Endothelial cell of umbilical vein (primary cell): ENCODE results near the gene SLC5A2. TPM values are rescaled to one million over a fixed set of nuclear protein-coding genes. Genes with fewer than 3 reads are reported as not detected.

ENCODE experiments used
- BruUV-seq: library from RNA; stranded (reverse); fragments of 400-500 nt; replicated peaks from 2 replicates; lab custom pipeline; 2021; lab: Mats Ljungman, UMichigan
- CTCF ChIA-PET: fragments of 300-600, 350-600 bp; sonication (Branson Sonifier 250); formaldehyde crosslinking; loops from one replicate; lab custom pipeline; 2021; ENCODE audit warnings: antibody characterized with exemption, inconsistent platforms; lab: Charles Lee
- POLR2A ChIA-PET: fragments of 300-600, 350-600 bp; sonication (Branson Sonifier 250); formaldehyde crosslinking; loops from one replicate; lab custom pipeline; 2021; ENCODE audit warnings: antibody characterized with exemption, inconsistent platforms; lab: Charles Lee
- DNase-seq: peaks from one replicate; pipeline ENCODE4 v3.0.0-alpha.2; 2011; ENCODE audit warnings: low read depth, low spot score
- FAIRE-seq: peaks from 2 replicates; lab custom pipeline; 2011; peaks lifted over from hg19 to GRCh38; lab: Jason Lieb, UNC
- H2AFZ ChIP-seq: 2 replicates; pipeline ENCODE4 v1.6.0; 2012; ENCODE audit warnings: low read depth, low read length, control low read depth, inconsistent platforms
- H3K27ac ChIP-seq: 2 replicates; pipeline ENCODE4 v1.5.1; 2011; ENCODE audit warnings: low read depth, mild to moderate bottlenecking, control low read depth, low read length, moderate library complexity; ENCODE audit not compliant: insufficient read depth
- H3K27me3 ChIP-seq, 2 experiments: 2 replicates each; pipeline versions ENCODE4 v1.6.0 to v1.6.1; 2011; ENCODE audit warnings: low read length in 2 of 2, mixed read lengths in 1 of 2; ENCODE audit not compliant: control insufficient read depth in 2 of 2, insufficient read depth in 2 of 2
- H3K36me3 ChIP-seq, 2 experiments: 2 replicates in 1 of 2; 3 replicates in 1 of 2; pipeline ENCODE4 v1.5.1; 2011; ENCODE audit warnings: low read length in 2 of 2, mild to moderate bottlenecking in 1 of 2, moderate library complexity in 1 of 2; ENCODE audit not compliant: control insufficient read depth in 2 of 2, insufficient read depth in 2 of 2; ENCODE audit errors: extremely low read depth in 1 of 2
- H3K4me1 ChIP-seq: 3 replicates; pipeline ENCODE4 v1.5.1; 2011; ENCODE audit warnings: mild to moderate bottlenecking, low read length; ENCODE audit not compliant: control insufficient read depth, insufficient read depth; ENCODE audit errors: extremely low read depth
- H3K4me2 ChIP-seq: 2 replicates; pipeline ENCODE4 v1.6.1; 2011; ENCODE audit warnings: low read length, control low read depth, mixed read lengths; ENCODE audit not compliant: insufficient read depth
- H3K4me3 ChIP-seq, 3 experiments: fragments of 200-600 bp in 1 of 3; sonication (generic), shearing (Covaris generic) in 1 of 3; replicated peaks in 1 of 3; 2 replicates each; pipeline ENCODE4 v1.5.1; 2011 to 2016; ENCODE audit warnings: control low read depth in 3 of 3, low read length in 3 of 3, mild to moderate bottlenecking in 2 of 3, inconsistent platforms in 1 of 3, low read depth in 1 of 3, moderate library complexity in 1 of 3; ENCODE audit not compliant: insufficient read depth in 1 of 3
- H3K79me2 ChIP-seq: 2 replicates; pipeline ENCODE4 v1.6.0; 2012; ENCODE audit warnings: low read length, inconsistent platforms; ENCODE audit not compliant: control insufficient read depth, insufficient read depth
- H3K9ac ChIP-seq: replicated peaks from 2 replicates; pipeline ENCODE3; 2011; ENCODE audit warnings: low read length, control low read depth; ENCODE audit not compliant: insufficient read depth; ENCODE audit errors: extremely low read depth
- H3K9me1 ChIP-seq: replicated peaks from 3 replicates; pipeline ENCODE4 v1.6.0; 2011; ENCODE audit warnings: mild to moderate bottlenecking, low read length; ENCODE audit not compliant: control insufficient read depth, insufficient read depth; ENCODE audit errors: extremely low read depth
- H3K9me3 ChIP-seq: replicated peaks from 2 replicates; pipeline ENCODE4 v1.5.1; 2012; ENCODE audit warnings: low read length, inconsistent platforms; ENCODE audit not compliant: control insufficient read depth, insufficient read depth
- H4K20me1 ChIP-seq: replicated peaks from 2 replicates; pipeline ENCODE3; 2011; ENCODE audit warnings: mild to moderate bottlenecking, low read length; ENCODE audit not compliant: control insufficient read depth, insufficient read depth; ENCODE audit errors: extremely low read depth
- EZH2 ChIP-seq: IDR thresholded peaks from 2 replicates; pipeline ENCODE4 v1.6.1; 2012; ENCODE audit warnings: borderline replicate concordance, low read depth, mild to moderate bottlenecking, moderate library complexity, low read length, inconsistent platforms; ENCODE audit not compliant: severe bottlenecking
- FOS ChIP-seq: IDR thresholded peaks from 2 replicates; pipeline ENCODE4 v1.6.1; 2011; ENCODE audit warnings: mild to moderate bottlenecking, low read length, moderate library complexity, borderline replicate concordance; ENCODE audit not compliant: insufficient read depth
- GATA2 ChIP-seq: IDR thresholded peaks from 2 replicates; pipeline ENCODE4 v1.7.0; 2011; ENCODE audit warnings: low read depth, mild to moderate bottlenecking, moderate library complexity, mixed read lengths, low read length; ENCODE audit not compliant: insufficient read length, insufficient read depth
- JUN ChIP-seq: IDR thresholded peaks from 2 replicates; pipeline ENCODE4 v1.6.1; 2011; ENCODE audit warnings: borderline replicate concordance, low read depth; ENCODE audit not compliant: insufficient read length, insufficient read depth
- MYC ChIP-seq: IDR thresholded peaks from one replicate; pipeline ENCODE4 v1.6.1; 2011; ENCODE audit warnings: mild to moderate bottlenecking, low read depth, low read length
- POLR2A ChIP-seq: IDR thresholded peaks from 2 replicates; pipeline ENCODE4 v1.6.1; 2012; ENCODE audit warnings: low read depth, mild to moderate bottlenecking, control low read depth, low read length
- POLR2AphosphoS5 ChIP-seq: IDR thresholded peaks from 2 replicates; pipeline ENCODE4 v1.6.1; 2012; ENCODE audit warnings: low read depth, mild to moderate bottlenecking, control low read depth, low read length, moderate library complexity; ENCODE audit not compliant: insufficient read depth
- dilution Hi-C: fragments of 300-500 bp; cut with MboI; formaldehyde crosslinking; loops from one replicate; pipeline ENCODE4 v1.15.0; 2019; ENCODE audit warnings: low sequenced_read_pairs; ENCODE audit not compliant: extremely low pct_ligation_motif_present
- intact Hi-C: fragments of 100-400 bp; cut with micrococcal nuclease; formaldehyde crosslinking; loops from one replicate; pipeline ENCODE4 v1.10.0; 2022
- polyA plus RNA-seq, 4 experiments: library from polyadenylated mRNA; depleted of rRNA in 3 of 4; stranded (reverse) in 3 of 4; unstranded in 1 of 4; fragments of >200 nt; gene quantifications; 2 replicates each; pipeline versions ENCODE4 v1.2.1 to v1.2.3, GENCODE V29; 2011 to 2012; ENCODE audit warnings: missing spikeins in 1 of 4
- total RNA-seq: library from RNA; stranded (reverse); gene quantifications from 2 replicates; pipeline ENCODE4 v1.2.3, GENCODE V29; 2021
- TF ChIP-seq, protein P1 (sequence below): IDR thresholded peaks from 2 replicates; pipeline ENCODE4 v1.6.1; 2011; ENCODE audit not compliant: insufficient read depth, insufficient read length
- TF ChIP-seq, protein P2 (sequence below), 2 donors: IDR thresholded peaks; 1 replicate in 1 of 2; 2 replicates in 1 of 2; pipeline ENCODE4 v1.5.1; 2011; ENCODE audit warnings: low read length in 2 of 2, mild to moderate bottlenecking in 2 of 2, moderate library complexity in 2 of 2, control low read depth in 1 of 2, inconsistent platforms in 1 of 2, low read depth in 1 of 2; ENCODE audit not compliant: insufficient read depth in 1 of 2; ENCODE audit errors: extremely low read depth in 1 of 2

SLC5A2 gene
- total and polyA plus RNA-seq, 2 donors (not counting 3 experiments of a cell fraction or from before 2014, with no cell fraction given) = 0.03 TPM; not detected in 1

DNA sequence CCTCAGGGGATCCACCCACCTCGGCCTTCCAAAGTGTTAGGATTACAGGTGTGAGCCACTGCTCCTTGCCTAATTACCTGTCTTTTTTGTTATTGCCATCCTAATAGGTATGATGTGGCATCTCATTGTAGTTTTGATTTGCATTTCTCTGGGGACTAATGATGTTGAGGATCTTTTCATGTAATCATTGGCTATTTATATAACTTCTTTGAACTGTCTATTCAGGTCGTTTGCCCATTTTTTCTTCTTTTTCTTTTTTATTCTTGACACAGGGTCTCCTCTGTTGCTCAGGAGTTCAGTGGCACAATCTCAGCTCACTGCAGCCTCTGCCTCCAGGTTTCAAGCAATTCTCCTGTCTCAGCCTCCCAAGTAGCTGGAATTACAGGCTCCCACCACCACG lies 12.3 kb upstream of the SLC5A2 start:
- Histone ChIP-seq H3K4me2 (no peak overlapping the region), H3K79me2 (peaks cover 31% of the 10 kb centered on the region), H3K4me1 (peaks cover 14% of the 10 kb centered on the region), H3K36me3 (peaks cover 19 to 20% of the 10 kb centered on the region in 2 experiments), H3K9ac (no peak overlapping the region), H4K20me1 (no peaks in the 10 kb centered on the region), H3K9me1 (no peaks in the 10 kb centered on the region), H3K27me3 (no peaks in the 10 kb centered on the region), H3K9me3 (no peaks in the 10 kb centered on the region), H2AFZ (no peak overlapping the region), H3K27ac (no peak overlapping the region), H3K4me3 (no peak overlapping the region)
- intact Hi-C loops = loop anchor here (5.0 kb wide), 2 partner anchors 242 to 397 kb away; a partner anchor contains a TSS
- DNase-seq (no peak), FAIRE-seq (no peak)
- ChIA-PET POLR2A (no interaction called here), CTCF (interaction anchor here (3.5 kb wide), 1 partner anchor 11 kb away, joined by 53 read pairs; the partner anchor contains the start of gene ARMC5)
- BruUV-seq = no TSS peak
- TF ChIP-seq GATA2 = no peak
- no peak for TF ChIP-seq POLR2AphosphoS5
- no peak for TF ChIP-seq MYC
- no peak for TF ChIP-seq JUN
- TF ChIP-seq FOS = no peak
- TF ChIP-seq EZH2 = no peak
- no peak for TF ChIP-seq POLR2A
- TF ChIP-seq, protein P1, sequence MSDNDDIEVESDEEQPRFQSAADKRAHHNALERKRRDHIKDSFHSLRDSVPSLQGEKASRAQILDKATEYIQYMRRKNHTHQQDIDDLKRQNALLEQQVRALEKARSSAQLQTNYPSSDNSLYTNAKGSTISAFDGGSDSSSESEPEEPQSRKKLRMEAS = no peak
- TF ChIP-seq, protein P2, sequence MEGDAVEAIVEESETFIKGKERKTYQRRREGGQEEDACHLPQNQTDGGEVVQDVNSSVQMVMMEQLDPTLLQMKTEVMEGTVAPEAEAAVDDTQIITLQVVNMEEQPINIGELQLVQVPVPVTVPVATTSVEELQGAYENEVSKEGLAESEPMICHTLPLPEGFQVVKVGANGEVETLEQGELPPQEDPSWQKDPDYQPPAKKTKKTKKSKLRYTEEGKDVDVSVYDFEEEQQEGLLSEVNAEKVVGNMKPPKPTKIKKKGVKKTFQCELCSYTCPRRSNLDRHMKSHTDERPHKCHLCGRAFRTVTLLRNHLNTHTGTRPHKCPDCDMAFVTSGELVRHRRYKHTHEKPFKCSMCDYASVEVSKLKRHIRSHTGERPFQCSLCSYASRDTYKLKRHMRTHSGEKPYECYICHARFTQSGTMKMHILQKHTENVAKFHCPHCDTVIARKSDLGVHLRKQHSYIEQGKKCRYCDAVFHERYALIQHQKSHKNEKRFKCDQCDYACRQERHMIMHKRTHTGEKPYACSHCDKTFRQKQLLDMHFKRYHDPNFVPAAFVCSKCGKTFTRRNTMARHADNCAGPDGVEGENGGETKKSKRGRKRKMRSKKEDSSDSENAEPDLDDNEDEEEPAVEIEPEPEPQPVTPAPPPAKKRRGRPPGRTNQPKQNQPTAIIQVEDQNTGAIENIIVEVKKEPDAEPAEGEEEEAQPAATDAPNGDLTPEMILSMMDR (IDR thresholded peaks at IDR 0.05; ENCODE audit: extremely low read depth in 1 of 2, insufficient read depth in 1 of 2, low read depth in 1 of 2, low read length in 2 of 2) = no peak
- dilution Hi-C loops = no loop called here
